Nasal cavity respiratory epithelium epithelial cell of viscerocranial mucosa (primary cell): ENCODE measurements around the gene OR10J5. TPM values are rescaled to one million over a fixed set of nuclear protein-coding genes. Genes with fewer than 3 reads are reported as not detected.

Experiments used
- total RNA-seq: library from RNA; depleted of rRNA; stranded (reverse); fragments of >200 nt; gene quantifications from 2 replicates; pipeline ENCODE4 v1.2.3, GENCODE V29; 2014

Gene OR10J5, protein sequence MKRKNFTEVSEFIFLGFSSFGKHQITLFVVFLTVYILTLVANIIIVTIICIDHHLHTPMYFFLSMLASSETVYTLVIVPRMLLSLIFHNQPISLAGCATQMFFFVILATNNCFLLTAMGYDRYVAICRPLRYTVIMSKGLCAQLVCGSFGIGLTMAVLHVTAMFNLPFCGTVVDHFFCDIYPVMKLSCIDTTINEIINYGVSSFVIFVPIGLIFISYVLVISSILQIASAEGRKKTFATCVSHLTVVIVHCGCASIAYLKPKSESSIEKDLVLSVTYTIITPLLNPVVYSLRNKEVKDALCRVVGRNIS
- total RNA-seq: not detected in 2 replicates

DNA sequence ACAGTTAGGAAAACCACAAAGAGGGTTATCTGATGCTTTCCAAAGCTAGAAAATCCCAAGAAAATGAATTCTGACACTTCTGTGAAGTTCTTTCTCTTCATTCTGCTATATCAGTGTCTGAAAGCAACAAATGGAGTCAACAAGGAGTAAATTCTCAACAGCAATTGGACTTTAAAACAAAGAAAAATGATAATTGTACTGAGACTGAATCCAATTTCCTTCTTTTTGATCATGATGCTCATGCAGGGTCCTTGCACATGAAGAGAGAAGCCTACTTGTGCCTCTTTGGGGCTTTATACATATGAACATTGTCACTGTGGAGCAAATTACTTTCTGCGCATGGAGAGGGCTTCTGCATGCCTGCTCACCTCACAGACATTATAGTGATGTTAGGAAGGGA is at the start of gene OR10J5:
Gene OR10J5, minus strand, starts transcription at position 101 of the 400 bp plus-strand sequence. Its CDS starts 0 bp downstream, at position 101.

Other genes with a start within 250 kb of the OR10J5 start
- not detected in 2 replicates for gene FCER1A, start 233.7 kb downstream of the OR10J5 start, total RNA-seq
- gene OR10J4, start 103.8 kb downstream of the OR10J5 start, total RNA-seq: not detected in 2 replicates
- gene OR10J1, start 96.3 kb downstream of the OR10J5 start, total RNA-seq: not detected in 2 replicates
- gene APCS, start 51.8 kb upstream of the OR10J5 start, total RNA-seq: not detected in 2 replicates
- gene CRP, start 178.6 kb upstream of the OR10J5 start, total RNA-seq: not detected in 2 replicates
- 29.4 and 46.0 TPM in 2 replicates for gene DUSP23, start 245.0 kb upstream of the OR10J5 start, total RNA-seq